Esophagus muscularis mucosa (tissue), 4 donors: ENCODE data around the gene WAS. TPM values are rescaled to one million over a fixed set of nuclear protein-coding genes. Genes with fewer than 3 reads are reported as not detected.
"Not testable (repeated sequence)": the region's sequence is repeated elsewhere in the genome, so short reads cannot be mapped to it uniquely, and the experiment has no call there.

Experiments used
- DNase-seq: peaks from one replicate; pipeline ENCODE4 v3.0.0-alpha.2; 2017; ENCODE audit errors: extremely low spot score
- H3K27ac ChIP-seq, 4 donors: fragments of 200-600 bp; sonication (generic); replicated peaks in 1 of 4; 1 replicate in 3 of 4; 2 replicates in 1 of 4; pipeline ENCODE4 v1.5.1; 2016 to 2019; ENCODE audit warnings: mild to moderate bottlenecking in 1 of 4
- H3K27me3 ChIP-seq, 4 donors: fragments of 200-600 bp; sonication (generic); one replicate each; pipeline versions ENCODE4 v1.5.1 to v1.6.0; 2016 to 2019
- H3K36me3 ChIP-seq, 4 donors: fragments of 200-600 bp; sonication (generic); one replicate each; pipeline ENCODE4 v1.5.1; 2016 to 2019
- H3K4me1 ChIP-seq, 4 donors: fragments of 200-600 bp; sonication (generic); one replicate each; pipeline ENCODE4 v1.5.1; 2016 to 2019
- H3K4me3 ChIP-seq, 4 donors: fragments of 200-600 bp; sonication (generic); 1 replicate in 2 of 4; 2 replicates in 2 of 4; pipeline ENCODE4 v1.5.1; 2016 to 2019; ENCODE audit warnings: mild to moderate bottlenecking in 4 of 4, moderate library complexity in 1 of 4
- H3K9me3 ChIP-seq, 4 donors: fragments of 200-600 bp; sonication (generic); 1 replicate in 3 of 4; 2 replicates in 1 of 4; pipeline ENCODE4 v1.5.1; 2016 to 2019
- EP300 ChIP-seq: sonication (generic); formaldehyde crosslinking; IDR thresholded peaks from one replicate; pipeline ENCODE4 v1.6.1; 2017; ENCODE audit warnings: antibody characterized with exemption
- POLR2A ChIP-seq: fragments of 450-650 bp; IDR thresholded peaks from one replicate; pipeline ENCODE4 v1.6.1; 2017; ENCODE audit warnings: antibody characterized with exemption, moderate library complexity, mild to moderate bottlenecking, low read depth
- POLR2AphosphoS5 ChIP-seq, 2 donors: sonication (generic); formaldehyde crosslinking; IDR thresholded peaks; one replicate each; pipeline ENCODE4 v1.6.1; 2017; ENCODE audit warnings: antibody characterized with exemption in 2 of 2
- WGBS: methylation state at CpG from one replicate; pipeline ENCODE4 v1.1.5; 2018; 5-methylcytosine and 5-hydroxymethylcytosine counted together
- intact Hi-C: fragments of 100-400 bp; cut with DNase I; formaldehyde crosslinking; loops from one replicate; pipeline ENCODE4 v1.15.1; 2023
- total RNA-seq, 4 donors: library from RNA; depleted of rRNA; stranded (reverse); fragments of >200 nt; gene quantifications; one replicate each; pipeline versions ENCODE4 v1.1.0 to v1.2.1, GENCODE V29; 2016
- TF ChIP-seq, protein P1 (sequence below), 3 experiments: fragments of 200-600 bp in 2 of 3; fragments of 450-650 bp in 1 of 3; sonication (generic) in 2 of 3; IDR thresholded peaks; one replicate each; pipeline ENCODE4 v1.5.1; 2017 to 2019; ENCODE audit warnings: antibody characterized with exemption in 3 of 3, mild to moderate bottlenecking in 2 of 3, moderate library complexity in 1 of 3

WAS gene
- total RNA-seq, 4 donors from 2014 or later: 3.2 to 9.9 (median 7.5) TPM

DNA sequence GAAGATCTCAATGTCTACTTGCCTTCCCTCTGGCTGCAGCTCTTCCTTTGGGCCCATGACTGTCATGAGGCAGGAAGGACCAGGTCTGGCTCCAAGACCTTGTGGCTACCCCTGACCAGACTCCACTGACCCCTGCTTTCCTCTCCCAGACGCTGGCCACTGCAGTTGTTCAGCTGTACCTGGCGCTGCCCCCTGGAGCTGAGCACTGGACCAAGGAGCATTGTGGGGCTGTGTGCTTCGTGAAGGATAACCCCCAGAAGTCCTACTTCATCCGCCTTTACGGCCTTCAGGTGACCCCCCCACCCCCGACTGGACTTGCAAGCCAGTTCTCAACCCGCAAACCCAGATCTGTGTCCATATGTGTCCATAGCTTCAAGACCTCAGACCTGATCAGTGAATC is 535 bp downstream of the WAS start:
- DNase-seq: no peak
- H3K4me3 ChIP-seq: peak overlapping the region; percentile 7 to 46 (median 22)
- H3K9me3 ChIP-seq: no peaks in the 10 kb centered on the region
- TF ChIP-seq EP300 (no peak), POLR2AphosphoS5 (IDR thresholded peaks at IDR 0.05) (no peak), POLR2A (no peak)
- TF ChIP-seq, protein P1, sequence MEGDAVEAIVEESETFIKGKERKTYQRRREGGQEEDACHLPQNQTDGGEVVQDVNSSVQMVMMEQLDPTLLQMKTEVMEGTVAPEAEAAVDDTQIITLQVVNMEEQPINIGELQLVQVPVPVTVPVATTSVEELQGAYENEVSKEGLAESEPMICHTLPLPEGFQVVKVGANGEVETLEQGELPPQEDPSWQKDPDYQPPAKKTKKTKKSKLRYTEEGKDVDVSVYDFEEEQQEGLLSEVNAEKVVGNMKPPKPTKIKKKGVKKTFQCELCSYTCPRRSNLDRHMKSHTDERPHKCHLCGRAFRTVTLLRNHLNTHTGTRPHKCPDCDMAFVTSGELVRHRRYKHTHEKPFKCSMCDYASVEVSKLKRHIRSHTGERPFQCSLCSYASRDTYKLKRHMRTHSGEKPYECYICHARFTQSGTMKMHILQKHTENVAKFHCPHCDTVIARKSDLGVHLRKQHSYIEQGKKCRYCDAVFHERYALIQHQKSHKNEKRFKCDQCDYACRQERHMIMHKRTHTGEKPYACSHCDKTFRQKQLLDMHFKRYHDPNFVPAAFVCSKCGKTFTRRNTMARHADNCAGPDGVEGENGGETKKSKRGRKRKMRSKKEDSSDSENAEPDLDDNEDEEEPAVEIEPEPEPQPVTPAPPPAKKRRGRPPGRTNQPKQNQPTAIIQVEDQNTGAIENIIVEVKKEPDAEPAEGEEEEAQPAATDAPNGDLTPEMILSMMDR (IDR thresholded peaks at IDR 0.05): no peak
- no peak overlapping the region for H3K27ac ChIP-seq
- no peaks in the 10 kb centered on the region for H3K36me3 ChIP-seq
- H3K4me1 ChIP-seq: no peaks in the 10 kb centered on the region
- peaks cover 0 to 15% (median 2%) of the 10 kb centered on the region in 4 donors for H3K27me3 ChIP-seq
- 73% methylated on average over 7 of the region's 7 CpGs for WGBS
- intact Hi-C loops: no loop called here

DNA sequence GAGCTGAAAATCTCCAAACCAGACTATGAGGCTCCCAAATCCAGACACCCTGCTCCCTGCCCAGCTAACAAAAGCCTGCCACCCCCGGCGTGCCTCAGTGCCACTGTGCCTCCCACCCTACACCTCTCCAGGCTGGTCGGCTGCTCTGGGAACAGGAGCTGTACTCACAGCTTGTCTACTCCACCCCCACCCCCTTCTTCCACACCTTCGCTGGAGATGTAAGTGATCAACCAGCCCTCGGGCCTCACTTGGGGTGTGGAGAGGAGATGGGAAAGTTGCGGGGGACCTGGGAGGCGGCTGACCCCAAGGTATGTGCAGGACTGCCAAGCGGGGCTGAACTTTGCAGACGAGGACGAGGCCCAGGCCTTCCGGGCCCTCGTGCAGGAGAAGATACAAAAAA is 1.8 kb downstream of the WAS start:
- intact Hi-C loops: no loop called here
- Histone ChIP-seq H3K9me3 (no peaks in the 10 kb centered on the region), H3K4me1 (no peaks in the 10 kb centered on the region), H3K27ac (no peak overlapping the region), H3K27me3 (peaks cover 0 to 15% (median 2%) of the 10 kb centered on the region in 4 donors), H3K36me3 (no peaks in the 10 kb centered on the region), H3K4me3 (no peak overlapping the region)
- TF ChIP-seq POLR2AphosphoS5 (IDR thresholded peaks at IDR 0.05) (no peak), POLR2A (no peak), EP300 (no peak)
- TF ChIP-seq, protein P1 (IDR thresholded peaks at IDR 0.05): no peak
- no peak for DNase-seq
- 77% methylated on average over 12 of the region's 12 CpGs for WGBS

DNA sequence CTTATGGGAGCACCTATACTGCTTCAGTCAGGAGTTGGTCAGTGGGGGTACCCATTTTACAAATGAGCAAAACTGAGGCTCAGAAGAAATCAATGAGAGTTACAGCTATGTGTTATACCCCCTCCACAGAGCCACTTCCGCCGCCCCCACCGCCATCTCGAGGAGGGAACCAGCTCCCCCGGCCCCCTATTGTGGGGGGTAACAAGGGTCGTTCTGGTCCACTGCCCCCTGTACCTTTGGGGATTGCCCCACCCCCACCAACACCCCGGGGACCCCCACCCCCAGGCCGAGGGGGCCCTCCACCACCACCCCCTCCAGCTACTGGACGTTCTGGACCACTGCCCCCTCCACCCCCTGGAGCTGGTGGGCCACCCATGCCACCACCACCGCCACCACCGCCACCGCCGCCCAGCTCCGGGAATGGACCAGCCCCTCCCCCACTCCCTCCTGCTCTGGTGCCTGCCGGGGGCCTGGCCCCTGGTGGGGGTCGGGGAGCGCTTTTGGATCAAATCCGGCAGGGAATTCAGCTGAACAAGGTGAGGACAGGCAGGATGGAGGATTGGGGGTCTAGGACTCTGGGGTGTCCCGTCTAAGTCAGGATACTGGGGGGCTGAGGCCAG is 5.0 kb downstream of the WAS start:
- Histone ChIP-seq H3K4me1 (no peaks in the 10 kb centered on the region), H3K9me3 (no peaks in the 10 kb centered on the region), H3K4me3 (no peak overlapping the region), H3K27me3 (peaks cover 0 to 13% (median 4%) of the 10 kb centered on the region in 4 donors), H3K27ac (no peak overlapping the region), H3K36me3 (no peaks in the 10 kb centered on the region)
- WGBS: 64% methylated on average over 12 of the region's 19 CpGs
- intact Hi-C loops: no loop called here
- TF ChIP-seq, protein P1 (IDR thresholded peaks at IDR 0.05): no peak
- no peak for TF ChIP-seq POLR2AphosphoS5 (IDR thresholded peaks at IDR 0.05)
- no peak for DNase-seq

DNA sequence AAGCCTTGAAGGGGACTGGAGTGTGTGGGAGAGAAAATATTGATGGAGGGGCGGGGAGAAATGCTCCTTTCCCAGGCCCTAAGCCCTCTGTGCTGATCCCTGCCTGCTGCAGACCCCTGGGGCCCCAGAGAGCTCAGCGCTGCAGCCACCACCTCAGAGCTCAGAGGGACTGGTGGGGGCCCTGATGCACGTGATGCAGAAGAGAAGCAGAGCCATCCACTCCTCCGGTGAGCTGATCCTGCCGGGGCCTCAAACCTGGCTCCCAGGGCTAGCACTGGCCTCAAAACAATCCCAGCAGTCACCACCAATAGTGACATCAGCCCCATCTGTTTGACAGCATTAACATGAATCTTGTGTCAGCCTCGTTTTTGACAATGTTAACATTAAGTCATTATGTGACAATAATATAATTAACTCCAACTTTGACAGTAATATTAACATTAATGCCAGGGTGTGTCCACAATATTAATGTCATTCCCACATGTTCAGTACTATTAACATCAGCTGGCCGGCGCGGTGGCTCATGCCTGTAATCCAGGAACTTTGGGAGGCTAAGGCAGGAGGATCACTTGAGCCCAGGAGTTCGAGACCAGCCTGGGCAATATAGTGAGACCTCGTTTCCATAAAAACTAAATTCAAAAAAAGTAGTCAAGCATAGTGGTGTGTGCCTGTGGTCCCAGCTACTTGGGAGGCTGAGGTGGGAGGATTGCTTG is 5.8 kb downstream of the WAS start:
- Histone ChIP-seq H3K27ac (no peak overlapping the region), H3K36me3 (no peaks in the 10 kb centered on the region), H3K27me3 (peaks cover 0 to 11% (median 4%) of the 10 kb centered on the region in 4 donors), H3K4me3 (no peak overlapping the region), H3K9me3 (no peaks in the 10 kb centered on the region), H3K4me1 (no peaks in the 10 kb centered on the region)
- no peak for TF ChIP-seq EP300
- TF ChIP-seq POLR2A: no peak
- 56% methylated on average over 11 of the region's 11 CpGs for WGBS
- no peak for DNase-seq
- intact Hi-C loops: no loop called here

DNA sequence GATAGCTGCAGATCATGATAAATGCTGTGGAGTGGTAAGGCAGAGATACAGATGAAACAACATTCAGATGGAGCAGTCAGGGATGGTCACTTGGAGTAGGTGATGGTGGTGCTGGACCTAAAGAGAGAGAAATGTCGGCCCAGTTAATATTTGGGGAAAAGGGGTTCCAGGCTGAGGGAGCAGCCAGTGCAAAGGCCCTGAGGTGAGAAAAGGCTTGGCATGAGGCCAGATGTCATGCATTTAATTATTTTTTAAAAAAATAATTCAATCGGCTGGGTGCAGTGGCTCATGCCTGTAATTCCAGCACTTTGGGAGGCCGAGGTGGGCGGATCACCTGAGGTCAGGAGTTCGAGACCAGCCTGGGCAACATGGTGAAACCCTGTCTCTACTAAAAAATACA is 8.1 kb downstream of the WAS start:
- H3K27me3 ChIP-seq: peaks cover 0 to 11% (median 2%) of the 10 kb centered on the region in 4 donors
- intact Hi-C loops, DNase-seq, H3K9me3 ChIP-seq, H3K36me3 ChIP-seq, H3K27ac ChIP-seq, H3K4me3 ChIP-seq: not testable (repeated sequence)
- H3K4me1 ChIP-seq: peaks cover 2 to 12% (median 10%) of the 10 kb centered on the region in 4 donors
- 79% methylated on average over 5 of the region's 5 CpGs for WGBS
